ENCODE data around the gene UPK2. TPM values are rescaled to one million over a fixed set of nuclear protein-coding genes. Genes with fewer than 3 reads are reported as not detected.
"Not testable (repeated sequence)": the region's sequence is repeated elsewhere in the genome, so short reads cannot be mapped to it uniquely, and the experiment has no call there.

The UPK2 gene
- total RNA-seq, 1 donor from 2014 or later: not detected

DNA sequence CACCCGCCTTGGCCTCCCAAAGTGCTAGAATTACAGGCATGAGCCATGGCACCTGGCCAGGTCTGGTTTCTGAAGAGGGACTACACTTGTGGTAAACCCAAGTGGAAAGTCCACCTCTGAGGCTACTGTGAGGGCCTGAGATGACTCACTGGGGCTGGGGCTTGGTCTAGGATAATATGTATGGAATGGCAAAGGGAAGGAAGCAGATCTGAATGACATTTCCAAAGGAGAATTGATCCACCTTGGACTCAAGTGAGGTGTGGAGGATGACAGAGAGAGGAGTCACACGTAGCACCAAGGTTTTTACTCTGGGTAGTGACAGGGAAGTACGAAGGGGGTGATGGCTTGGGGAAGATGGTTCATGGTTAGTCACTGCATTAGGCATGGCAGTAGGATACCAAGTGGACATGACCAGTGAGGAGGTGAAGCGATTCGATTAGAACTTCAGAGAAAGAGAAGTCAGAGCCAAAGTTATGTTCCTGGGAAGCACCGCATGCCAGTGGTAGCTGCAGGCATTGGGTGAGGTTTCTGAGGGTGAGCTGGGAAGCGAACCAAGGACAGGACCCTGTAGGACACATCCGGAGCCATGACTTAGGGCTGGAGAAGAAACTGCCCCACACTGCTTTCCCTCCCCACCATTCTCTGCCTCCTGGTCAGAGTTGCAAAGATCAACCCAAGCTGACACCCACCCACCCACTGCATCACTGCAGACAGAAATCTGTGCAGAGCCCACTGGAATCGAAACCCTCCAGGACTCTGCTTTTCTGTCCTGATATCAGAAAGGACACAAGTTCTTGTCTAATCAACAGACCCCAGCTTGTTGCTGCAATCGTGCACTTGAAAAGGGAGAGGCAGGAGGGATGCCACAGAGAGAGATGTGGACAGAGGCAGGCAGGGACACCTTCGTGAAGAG, 17.4 kb upstream of the UPK2 start:
- DNase-seq: no peak

DNA sequence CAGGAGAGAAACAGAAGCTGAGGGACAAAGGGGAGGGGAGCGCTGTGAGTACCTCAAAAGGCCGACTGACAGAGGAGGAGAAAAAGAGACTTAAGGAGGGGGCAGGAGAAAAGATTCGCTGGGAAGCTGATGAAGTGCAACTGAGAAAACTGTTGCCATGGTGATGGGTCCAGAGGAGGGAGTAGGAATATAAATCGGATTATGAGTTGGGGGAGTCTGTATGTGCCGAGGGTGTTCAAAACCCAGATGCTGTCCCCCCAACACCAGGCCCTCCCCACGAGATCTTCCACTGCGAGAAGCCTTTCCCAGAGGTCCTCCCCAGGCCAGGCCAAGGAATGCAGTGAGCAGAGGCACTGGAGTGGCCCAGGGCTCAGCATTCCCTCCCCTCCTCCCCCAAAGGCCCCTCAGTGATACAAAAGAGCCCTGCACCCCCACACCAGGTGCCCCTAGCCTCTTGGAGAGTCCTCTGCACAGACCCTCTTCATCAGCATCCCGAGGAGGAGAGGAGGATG, 16.6 kb upstream of the UPK2 start:
- DNase-seq: no peak

DNA sequence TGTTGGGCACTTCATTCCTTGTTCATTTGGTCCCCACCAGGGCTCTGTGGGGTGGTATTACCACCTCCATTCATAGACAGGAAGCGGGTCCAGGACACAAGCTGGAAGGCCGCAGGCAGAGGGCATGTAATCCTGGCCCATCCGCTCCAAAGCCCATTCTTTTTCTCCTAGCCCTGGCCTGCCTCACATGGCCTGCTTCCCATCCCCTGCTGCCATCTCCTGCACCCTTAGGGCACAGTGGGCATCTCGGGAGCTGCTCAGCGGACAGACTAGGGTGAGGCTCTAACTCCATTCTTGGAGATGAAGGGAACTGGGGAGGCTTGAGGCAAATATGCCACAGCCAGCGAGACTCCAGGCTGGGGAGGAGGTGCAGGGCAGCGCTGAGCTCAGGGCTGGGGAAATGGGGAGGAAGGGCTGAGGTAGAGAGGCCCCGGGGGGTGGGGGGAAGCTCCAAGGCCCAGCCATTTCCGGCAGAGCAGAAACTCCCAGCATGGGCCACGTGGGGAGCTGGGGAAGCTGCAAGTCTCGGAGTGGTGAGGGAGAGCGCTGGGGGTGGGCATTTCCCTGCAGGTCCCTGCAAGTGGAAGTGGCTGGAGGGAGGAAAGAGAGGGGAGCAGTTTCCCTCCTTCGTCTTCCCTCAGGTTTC, 16.0 kb upstream of the UPK2 start:
- no peak for DNase-seq

DNA sequence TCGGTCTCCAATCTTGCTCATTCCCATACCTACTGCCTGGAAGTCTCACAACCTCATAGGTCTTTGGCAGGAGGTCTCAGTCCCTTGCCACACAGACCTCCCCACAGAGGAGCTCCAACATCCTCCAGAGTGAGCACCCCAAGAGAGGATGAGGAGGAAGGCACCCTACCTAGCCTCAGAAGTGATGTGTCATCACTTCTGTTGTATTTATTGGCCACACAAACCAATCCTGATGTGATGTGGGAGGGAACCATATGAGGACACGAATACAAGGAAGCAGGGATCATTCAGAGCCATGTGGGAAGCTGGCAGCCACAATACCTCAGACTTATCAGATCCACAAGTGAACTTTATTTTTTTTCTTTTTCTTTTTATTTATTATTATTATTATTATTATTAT, 9.0 kb upstream of the UPK2 start:
- DNase-seq: no peak

DNA sequence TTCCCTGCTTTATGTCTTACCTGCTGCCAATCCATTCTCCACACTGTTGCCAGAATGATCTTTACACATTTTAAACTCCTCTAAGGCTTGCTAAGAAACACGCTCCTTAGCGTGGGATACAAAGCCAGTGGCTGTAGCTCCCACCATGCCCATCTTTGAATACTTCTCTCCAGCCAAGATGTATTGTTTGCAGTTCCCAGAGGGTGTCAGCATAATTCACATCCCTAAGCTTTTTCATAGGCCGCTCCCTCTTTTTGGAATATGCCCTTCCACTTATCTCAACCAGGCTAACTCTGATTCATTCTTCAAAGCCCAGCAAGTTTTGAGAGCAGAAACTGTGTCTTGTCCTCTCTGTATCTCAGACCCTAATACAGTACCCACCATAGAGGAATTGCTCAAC, 8.1 kb upstream of the UPK2 start:
- no peak for DNase-seq

DNA sequence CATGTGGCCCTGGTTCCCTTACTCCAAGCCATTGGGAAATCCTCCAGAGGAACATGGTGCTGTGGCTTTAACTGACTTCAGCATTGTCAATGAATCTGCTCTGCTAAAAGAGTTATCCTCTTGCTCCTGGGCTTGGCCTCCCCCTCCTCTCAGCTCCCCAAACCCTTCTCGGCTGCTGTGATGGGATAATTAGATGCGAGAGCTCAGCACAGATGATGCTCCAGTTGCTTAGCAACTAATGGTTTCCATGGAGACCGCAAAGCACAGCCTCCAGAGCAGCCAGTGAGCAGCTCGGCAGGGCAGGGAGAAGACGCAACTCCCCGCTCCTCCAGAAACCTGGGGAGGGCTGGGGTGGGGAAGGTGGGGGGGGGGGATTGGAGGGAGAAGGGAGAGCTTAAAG, 2.8 kb upstream of the UPK2 start:
- DNase-seq: no peak

DNA sequence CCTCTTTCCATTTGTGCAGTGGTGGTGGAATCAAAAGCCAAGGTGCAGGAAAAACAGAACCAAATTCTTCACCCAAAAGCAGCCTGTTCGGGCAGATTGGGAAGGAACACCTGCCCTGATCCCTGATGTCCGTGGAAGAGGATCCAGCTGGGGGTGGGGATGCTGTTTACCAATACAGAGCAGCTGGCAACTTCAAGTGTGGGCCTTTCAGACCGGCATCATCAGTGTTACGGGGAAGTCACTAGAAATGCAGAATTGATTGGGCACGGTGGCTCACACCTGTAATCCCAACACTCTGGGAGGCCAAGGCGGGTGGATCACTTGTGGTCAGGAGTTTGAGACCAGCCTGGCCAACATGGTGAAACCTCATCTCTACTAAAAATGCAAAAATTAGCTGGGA, 2.1 kb upstream of the UPK2 start:
- DNase-seq: not testable (repeated sequence)

DNA sequence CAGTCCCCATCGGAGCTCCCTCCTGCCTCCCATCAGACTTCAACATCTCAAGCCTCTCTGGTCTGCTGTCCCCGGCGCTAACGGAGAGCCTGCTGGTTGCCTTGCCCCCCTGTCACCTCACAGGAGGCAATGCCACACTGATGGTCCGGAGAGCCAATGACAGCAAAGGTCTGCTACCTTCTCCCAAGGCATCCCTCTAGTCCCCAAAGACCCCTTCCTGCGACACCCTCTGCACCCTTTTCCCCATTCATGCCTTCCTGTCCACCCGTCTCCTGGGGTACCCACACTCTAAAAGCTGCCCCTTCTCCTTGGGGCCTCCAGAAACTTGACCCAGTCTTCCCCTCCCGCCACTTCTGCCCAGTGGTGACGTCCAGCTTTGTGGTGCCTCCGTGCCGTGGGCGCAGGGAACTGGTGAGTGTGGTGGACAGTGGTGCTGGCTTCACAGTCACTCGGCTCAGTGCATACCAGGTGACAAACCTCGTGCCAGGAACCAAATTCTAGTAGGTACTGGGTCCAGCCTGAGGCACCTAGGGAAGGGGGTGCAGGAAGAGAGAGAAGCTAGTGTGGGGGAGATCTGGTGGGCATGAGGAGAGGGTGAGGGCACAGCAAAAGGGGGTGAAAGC, 860 bp downstream of the UPK2 start:
- no peak for DNase-seq

DNA sequence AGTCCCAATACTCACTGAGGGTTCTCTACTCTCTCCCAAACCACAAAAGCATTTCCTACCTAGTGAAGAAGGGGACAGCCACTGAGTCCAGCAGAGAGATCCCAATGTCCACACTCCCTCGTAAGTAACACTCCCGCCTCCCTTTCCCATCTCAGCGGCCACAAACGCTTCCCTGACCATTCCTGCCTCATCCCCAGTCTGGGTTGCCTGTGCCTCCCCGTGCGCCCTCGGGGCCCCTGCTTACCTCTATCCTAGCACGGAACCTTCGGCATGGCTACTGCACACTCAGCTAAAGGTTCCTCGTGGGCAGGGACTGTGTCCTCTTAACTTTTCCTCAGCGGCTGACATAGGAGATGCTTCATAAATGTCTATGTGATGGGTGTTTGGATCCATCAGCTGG, 1.5 kb downstream of the UPK2 start:
- no peak for DNase-seq

DNA sequence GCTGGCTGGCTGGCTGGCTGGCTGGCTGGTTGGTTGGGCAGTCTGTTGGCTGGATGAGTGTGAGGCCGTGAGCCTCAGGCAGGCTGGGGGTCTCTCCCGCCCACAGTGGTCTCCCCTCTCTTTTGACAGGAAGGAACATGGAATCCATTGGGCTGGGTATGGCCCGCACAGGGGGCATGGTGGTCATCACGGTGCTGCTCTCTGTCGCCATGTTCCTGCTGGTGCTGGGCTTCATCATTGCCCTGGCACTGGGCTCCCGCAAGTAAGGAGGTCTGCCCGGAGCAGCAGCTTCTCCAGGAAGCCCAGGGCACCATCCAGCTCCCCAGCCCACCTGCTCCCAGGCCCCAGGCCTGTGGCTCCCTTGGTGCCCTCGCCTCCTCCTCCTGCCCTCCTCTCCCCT, 1.9 kb downstream of the UPK2 start:
- no peak for DNase-seq

DNA sequence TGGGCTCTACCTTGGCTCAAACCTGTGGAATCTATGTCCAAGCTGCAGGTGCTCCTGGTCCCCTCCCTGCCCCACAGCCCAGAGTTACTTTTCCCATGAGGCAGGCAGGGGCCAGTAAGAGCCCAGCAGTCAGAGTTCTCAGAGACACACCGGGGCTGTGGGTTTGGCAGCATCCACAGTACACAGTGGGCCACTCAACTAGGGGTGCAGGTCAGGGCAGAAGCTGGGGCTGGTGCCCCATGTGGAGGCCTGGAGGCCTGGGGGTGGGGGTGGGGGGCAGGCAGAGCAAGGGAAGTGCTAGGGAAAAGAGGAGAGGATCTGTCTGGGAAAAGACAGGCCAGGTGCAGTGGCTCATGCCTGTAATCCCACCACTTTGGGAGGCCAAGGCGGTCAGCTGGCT, 2.5 kb downstream of the UPK2 start:
- DNase-seq: no peak

DNA sequence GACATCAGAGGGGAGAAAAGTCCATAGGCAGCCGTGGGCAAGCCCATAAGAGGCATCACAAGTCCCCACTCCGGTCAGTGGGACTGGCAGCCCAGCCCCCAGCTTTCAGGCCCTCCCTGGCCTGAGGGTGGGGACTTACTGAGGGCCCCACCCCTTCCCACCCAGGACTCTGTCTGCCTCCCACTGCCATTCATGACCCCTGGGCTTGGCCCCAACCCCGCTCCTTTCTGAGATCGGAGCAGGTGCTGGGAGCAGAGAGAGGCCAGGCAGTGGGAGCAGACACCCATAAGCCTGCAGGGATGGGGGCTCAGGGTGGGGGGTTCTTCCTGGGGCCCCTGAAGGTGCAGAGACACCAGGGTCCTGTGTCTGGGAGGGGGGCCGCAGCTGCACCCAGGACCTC, 5.1 kb downstream of the UPK2 start:
- DNase-seq: no peak

DNA sequence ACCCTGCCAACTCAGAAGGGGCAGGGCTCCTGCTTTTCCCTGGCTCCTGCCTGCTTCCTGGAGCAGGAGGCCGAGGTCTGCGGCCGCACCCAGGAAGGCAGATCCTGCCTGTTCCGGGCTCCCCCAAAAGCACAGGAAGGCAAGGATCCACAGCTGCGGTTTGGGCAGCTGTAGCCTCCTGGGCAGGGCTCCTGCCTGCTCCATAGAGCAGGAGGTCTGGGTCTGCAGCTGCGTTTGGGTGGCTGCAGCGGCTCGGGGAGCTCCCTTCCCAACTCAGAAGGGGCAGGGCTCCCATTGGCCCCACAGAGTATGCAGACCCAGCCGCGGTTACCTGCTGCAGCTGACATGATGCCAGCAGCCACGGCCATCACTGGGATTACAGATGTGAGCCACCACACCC, 5.5 kb downstream of the UPK2 start:
- no peak for DNase-seq

DNA sequence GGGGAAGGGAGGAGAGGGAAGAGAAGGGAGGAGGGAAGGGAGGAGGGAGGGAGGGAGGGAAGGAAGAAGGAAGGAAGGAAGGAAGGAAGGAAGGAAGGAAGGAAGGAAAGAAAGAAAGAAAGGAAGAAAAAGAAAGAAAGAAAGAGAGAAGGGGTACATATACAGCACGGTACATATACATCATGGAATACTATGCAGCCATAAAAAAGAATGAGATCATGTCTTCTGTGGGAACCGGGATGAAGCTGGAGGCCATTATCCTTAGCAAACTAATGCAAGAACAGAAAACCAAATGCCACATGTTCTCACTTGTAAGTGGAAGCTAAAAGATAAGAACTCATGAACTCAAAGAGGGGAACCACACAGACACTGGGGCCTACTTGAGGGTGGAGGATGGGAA, 13.4 kb downstream of the UPK2 start:
- DNase-seq: not testable (repeated sequence)

DNA sequence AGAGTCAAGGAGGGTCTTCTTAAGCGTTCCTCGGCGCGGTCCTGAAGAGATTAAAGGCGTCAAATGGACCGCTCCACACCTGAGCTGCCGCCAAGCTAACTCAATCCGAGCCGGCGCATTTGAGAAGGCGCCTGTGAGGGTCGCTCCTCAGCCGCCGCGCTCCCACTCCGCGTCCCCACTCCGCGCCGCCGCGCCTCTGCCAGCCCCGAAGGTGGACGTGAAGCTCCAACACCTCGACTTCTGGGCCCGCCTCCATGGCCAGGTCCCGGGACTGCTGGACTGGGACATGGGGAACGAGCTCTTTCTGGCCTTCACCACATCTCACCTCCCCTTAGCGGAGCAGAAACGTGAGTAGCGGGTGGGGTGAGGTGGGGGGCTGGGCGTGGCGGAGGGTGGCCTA, 15.5 kb downstream of the UPK2 start, which contains the start of gene FOXR1:
TSS of gene FOXR1 (plus strand) at position 116 of the 400 bp plus-strand sequence. CDS start at position 287, 171 bp downstream.
- DNase-seq: no peak

DNA sequence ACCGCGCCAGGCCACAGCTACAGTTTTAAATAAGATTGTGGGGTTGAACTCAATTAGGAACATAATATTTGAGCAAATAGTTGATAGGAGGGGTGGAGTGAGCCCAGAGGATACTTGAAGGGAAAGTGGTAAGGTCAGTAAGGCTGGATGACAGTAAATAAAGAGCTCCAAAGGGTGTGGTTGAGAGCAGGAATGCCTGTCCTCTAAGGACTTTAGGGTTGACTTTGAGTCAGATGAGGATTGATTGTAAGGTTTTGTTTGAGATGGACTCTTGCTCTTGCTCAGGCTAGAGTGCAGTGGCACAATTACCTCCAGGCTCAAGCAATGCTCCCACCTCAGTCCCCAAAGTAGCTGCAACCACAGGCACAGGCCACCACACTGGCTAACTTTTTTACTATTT, 17.9 kb downstream of the UPK2 start:
- no peak for DNase-seq

DNA sequence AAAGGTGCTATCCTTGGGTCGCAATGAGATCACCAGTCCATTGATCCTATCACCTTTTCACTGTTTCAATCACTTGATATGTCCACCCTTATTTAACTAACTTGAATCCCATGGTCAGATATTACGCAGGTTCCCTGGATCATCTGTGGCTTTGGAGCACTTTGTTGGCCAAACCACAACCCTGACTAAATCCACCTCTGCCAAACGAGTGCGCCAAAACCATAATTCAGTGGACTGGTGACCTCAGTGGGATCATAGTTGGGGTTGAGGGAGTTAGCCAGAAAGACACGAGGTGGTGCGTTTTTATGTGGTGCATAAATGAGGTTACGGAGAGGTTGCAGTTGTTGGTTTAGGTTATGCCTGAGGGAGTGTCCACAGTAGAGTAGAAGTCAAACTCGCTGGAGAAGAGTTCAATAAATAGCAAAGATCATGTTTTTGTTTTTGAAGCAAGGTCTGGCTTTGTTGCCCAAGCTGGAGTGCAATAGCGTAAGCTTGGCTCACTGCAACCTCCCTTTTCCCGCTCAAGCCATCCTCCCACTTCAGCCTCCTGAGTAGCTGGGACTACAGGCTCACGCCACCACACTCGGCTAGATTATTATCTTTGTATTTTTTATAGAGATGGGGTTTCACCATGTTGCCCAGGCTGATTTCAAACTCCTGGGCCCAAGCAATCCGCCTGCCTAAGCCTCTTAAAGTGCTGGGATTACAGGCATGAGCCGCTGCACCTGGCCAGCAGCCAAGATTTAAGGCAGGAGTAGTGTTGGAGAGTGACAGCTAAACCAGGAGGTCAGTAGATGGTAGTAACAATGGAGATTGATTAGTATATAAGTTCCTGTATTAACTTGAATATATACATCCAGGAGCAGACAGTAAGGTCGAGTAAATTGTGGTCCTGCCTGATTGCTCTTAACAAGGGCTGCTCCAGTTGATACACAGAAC, 19.9 kb downstream of the UPK2 start:
- no peak for DNase-seq

DNA sequence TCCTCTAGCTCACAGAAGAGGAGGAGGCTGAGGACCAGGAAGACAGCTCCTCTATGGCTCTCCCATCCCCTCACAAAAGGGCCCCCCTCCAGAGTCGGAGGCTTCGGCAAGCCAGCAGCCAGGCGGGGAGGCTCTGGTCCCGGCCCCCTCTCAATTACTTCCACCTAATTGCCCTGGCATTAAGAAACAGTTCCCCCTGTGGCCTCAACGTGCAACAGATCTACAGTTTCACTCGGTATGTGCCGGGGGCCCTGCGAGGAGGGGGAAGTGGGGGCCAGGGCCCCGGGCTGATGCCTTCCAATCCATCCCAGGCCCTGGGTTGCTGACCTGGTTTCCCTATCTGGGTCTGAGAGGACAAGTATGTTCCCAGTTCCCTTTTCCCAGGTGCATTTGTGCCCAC, 23.3 kb downstream of the UPK2 start:
- no peak for DNase-seq

DNA sequence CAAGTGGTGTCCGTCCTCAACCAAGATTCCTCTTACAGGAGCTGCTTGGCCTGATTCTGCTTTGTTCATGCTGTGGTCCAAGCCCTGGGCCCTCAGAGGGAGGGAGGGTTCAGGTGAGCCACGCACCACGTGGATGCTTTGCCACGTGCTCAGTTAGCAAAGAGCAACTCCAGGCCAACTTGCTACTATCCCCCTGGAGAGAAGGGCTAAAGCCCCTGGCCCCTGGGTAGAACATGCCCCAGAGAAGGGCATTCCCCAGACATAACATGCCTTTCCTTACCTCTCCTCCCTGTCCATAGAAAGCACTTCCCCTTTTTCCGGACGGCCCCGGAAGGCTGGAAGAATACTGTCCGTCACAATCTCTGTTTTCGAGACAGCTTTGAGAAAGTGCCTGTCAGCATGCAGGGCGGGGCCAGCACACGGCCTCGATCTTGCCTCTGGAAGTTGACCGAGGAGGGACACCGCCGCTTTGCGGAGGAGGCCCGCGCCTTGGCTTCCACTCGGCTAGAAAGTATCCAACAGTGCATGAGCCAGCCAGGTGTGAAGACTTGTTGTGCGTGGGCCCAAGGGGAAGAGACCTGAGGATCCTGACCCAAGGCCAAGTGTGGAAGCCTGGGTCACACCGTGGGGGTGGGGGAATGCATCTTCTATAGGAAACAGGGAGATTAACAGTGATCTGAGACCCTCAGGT, 24.2 kb downstream of the UPK2 start:
- no peak for DNase-seq

DNA sequence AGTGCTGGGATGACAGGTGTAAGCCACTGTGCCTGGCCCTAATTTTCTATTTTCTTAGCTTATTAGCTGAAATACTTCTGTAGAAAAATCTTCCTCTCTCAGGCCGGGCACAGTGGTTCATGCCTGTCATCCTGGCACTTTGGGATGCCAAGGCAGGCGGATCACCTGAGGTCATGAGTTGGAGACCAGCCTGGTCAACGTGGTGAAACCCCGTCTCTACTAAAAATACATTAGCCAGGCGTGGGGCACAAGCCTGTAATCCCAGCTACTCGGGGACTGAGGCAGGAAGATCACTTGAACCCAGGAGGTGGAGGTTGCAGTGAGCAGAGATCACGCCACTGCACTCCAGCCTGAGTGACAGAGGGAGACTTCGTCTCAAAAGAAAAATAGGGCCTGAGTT, 28.2 kb downstream of the UPK2 start:
- DNase-seq: not testable (repeated sequence)

DNA sequence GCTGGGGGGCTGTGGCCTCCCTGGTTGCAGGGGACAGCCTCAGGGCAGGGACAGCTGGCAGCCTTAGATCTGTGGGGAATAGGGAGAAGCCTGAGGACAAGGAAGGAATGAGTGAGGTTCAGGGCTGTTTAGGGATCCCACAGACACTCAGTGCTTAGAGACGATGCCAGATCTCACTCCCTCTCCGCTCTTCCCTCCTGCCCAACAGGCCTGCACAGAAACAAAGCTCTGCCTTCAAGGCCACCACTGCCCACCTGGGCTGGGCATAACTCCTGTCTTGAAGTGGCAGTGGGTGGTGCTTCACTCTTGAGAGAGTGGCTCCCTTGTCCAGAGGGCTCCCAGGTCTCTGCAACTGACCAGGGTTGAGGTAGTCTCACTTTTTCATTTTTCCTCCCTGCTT, 28.7 kb downstream of the UPK2 start:
- DNase-seq: no peak

Measured in skin of body (tissue), 2 donors.